GM21786 (cell line): Measurements from ENCODE around the gene TMEM101.
"Not testable (repeated sequence)": the region's sequence is repeated elsewhere in the genome, so short reads cannot be mapped to it uniquely, and the experiment has no call there.

Source experiments
- ATAC-seq: cut with Tn5 transposase; IDR thresholded peaks from one replicate; pipeline ENCODE4 v1.9.1; 2021; ENCODE audit not compliant: unreplicated experiment

The TMEM101 gene

GRCh38 chr17:44024271-44024663 lies 9.5 kb upstream of the TMEM101 start:
- no peak for ATAC-seq

DNA sequence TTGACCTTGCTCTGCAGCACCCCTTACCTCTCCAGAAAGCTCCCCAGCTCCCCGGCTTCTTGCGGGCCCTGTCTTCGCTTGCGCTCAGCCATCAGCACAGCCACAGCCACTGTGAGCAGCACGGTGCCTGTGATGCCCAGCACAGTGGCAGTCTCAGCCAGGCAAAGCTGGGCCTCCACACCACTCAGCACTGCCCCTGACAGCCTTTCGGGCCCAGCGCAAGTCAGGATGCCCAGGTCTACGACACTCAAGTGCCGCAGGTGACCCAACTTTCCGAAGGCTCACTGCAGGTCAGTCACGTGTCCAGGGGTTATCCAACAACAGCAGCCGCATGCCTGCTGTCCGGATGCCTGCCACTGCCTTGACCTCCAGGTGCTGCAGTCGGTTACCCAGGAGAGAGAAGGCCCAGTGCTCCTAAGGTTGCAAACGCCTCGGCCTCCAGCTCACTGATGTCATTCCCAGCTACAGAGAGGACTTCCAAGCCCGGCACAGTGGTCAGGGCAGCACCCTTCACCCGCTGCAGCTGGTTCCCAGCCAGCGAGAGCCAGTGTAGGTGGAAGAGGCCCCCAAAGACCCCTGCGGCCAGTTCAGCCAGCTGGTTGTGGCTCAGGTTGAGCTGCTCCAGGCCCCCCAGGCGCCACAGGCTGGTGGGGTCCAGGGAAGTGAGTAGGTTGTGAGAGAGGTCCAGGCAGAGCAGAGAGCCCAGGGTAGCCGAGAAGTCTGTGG lies 8.9 kb upstream of the TMEM101 start:
- ATAC-seq, result no peak

GRCh38 chr17:44022246-44022645 lies 7.5 kb upstream of the TMEM101 start:
- no peak for ATAC-seq

GRCh38 chr17:44021227-44021626 lies 6.5 kb upstream of the TMEM101 start:
- not testable (repeated sequence) for ATAC-seq

- ATAC-seq, result no peak
Observed at GRCh38 chr17:44014133-44014436, 678 bp downstream of the TMEM101 start.

DNA sequence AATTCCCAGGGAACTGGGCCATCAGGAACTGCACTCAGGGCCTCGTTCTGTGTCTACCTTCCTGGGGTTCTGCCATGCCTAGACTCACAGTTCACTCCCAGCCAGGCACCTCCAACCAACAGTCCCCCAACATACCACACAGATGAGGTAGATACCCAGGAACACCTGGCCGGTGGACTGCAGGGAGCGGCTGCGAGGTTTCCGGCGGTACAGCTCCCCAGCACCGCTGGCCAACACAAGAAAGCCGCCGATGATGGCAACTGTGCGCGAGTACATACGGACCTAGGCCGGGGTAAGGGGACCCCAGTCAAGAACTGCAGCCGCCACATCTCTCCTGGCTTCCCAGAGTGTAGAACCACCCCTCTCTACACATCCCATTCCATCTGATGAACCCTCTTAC lies 1.9 kb downstream of the TMEM101 start:
- ATAC-seq, result no peak

DNA sequence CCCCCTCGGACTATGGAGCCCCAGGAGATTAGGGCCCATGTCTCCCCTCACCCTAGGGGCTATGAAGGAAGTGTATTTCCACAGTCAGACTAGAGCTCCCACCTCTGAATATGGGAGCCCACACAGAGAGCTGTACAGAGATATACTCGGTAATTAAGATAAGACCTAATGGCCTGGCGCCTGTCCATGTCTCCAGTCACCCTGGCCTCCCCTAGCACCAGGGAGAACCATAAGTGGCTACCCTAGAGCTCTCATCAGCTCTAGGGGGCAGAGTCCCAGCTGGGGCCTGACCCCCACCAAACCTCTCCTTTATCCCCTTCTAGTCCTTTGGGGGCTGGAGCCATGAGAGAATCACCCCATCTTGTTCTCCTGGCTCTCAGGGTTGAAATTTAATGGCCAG lies 2.4 kb downstream of the TMEM101 start:
- ATAC-seq, result no peak

DNA sequence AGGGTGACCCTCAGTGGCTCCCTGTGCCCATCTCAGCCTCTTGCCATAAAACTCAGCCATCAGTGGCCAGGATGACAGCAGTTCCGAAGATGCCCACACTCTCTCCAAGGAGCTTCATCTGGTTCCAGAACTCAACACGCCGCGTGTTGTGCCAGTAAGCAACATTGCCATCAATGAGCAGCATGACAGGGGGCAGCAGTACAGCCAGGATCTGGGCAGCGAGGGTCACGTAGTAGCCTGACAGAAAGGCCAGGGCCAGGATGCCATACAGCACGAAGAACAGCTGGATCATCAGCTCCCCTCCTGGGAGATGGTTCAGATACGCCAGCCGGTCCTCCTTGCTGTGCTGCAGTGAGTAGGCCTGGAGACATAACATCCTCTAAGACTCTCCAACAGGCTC lies 2.9 kb downstream of the TMEM101 start:
- no peak for ATAC-seq

DNA sequence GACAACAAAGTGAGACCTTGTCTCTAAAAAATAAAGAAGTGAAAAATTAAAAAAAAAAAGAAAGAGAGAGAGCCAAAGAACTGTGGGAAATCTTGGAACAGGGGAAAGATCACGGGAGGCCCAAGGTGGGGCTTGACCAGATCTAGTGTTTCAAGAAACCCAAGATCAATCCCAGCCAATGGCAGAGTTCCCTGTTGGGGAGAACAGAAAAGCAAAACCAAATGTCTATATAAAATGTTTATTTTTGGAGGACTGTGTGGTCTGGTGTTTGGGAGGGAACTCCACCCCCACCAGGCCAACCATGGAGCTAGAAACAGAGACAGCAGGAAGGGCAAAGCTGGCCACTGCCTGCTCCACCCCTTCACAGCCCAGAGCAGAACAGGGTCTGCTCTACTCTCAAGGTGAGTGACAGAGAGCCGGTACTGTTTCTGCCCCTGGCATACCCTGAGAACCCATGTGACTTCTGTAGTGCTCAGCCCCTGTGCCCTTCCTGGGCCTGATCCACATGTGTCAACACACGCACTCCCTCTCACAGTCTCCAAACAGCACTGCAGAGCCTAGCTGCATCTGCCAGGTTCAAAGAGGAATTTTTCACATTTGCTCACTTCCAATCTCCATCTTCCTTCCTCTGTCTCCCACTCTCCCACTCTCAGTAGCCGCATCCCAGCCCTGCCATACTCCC lies 3.7 kb downstream of the TMEM101 start:
- ATAC-seq, result no peak

- ATAC-seq, result no peak
Observed at GRCh38 chr17:44008205-44008909, 6.4 kb downstream of the TMEM101 start.

GRCh38 chr17:44007346-44008204 lies 7.2 kb downstream of the TMEM101 start:
- peak; percentile 3 for ATAC-seq

GRCh38 chr17:44006598-44007345 lies 8.0 kb downstream of the TMEM101 start:
- ATAC-seq, result peak; percentile 64

DNA sequence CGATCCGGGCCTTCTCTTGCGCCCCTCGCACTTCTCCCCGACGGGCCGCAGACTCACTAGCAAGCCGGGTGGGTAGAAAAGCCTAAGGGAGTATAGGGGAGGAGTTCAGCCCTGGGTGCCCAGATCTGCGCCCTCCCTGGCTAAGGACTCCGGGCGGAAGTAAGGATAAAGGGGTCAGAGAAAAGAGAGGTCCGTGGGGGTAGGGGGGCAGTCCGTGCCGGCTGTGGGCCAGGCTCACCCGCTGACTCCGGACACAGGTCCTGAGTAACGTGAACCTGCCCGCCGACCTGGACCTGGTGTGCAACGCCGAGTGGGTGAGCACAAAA lies 8.5 kb downstream of the TMEM101 start:
- ATAC-seq, result no peak

GRCh38 chr17:44005527-44006271 lies 9.1 kb downstream of the TMEM101 start:
- no peak for ATAC-seq

DNA sequence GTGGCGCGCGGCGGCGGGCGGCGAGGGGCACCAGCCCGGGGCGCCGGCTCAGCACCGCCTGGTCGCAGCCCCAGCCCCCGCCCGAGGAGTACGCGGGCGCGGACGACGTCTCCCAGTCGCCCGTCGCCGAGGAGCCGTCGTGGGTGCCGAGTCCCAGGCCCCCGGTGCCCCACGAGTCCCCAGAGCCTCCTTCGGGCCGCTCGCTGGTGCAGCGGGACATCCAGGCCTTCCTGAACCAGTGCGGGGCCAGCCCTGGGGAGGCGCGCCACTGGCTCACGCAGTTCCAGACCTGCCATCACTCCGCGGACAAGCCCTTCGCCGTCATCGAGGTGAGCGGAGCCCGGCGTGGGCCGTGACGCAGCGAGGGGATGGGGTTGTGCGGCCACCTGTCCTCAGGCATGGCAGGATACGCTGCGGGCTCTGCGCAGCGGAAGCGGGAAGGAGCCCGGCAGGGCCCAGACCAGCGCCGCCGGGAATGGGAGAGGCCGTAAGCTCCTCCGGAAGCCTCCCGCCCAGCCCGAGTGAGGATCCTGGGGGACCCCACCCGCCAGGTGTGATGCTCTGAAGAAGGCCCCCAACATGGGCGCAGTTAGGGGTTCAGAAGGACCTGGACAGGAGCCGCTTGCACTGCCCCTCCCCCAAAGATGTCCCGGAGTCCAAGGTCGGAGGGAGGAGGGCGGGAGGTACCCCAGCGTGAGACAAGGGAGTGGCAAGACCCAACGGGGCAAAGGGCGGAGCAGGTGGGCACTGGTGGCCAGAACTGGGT lies 9.8 kb downstream of the TMEM101 start:
- no peak for ATAC-seq

DNA sequence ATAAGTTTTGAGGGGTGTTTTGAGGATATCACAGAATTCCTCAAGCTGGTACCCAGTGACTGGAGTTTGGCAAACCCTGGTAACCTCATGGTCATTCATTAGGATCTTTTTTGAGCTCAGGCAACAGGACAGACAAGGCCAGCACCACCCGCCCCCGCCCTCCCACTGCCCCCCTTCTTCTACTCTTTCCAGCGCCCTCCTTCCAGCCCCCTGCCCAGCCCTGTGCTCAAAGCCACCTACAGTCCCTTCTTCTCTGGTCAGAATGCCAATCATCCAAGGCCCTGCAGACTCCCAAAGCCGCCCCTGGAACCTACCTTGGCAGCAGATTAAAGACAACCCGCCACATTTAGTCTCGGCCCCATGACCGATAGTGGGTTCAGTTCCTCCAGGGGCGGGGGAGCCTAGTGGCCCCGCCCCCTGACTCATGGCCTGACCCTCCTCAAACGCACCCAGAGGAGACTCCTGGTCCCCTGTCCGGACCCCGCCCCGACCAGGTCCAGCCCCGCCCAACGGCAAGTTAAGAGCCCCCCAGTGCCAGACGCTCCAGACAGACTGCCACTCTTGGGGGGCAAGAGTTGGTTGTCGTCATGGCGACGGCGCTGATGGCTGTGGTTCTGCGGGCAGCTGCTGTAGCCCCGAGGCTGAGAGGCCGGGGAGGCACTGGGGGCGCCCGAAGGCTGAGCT lies 10.5 kb downstream of the TMEM101 start, which contains the start of gene NAGS:
Gene NAGS (plus strand): TSS at position 546 of the 684 bp plus-strand sequence. CDS start 42 bp downstream, at position 588.
- ATAC-seq, result no peak

DNA sequence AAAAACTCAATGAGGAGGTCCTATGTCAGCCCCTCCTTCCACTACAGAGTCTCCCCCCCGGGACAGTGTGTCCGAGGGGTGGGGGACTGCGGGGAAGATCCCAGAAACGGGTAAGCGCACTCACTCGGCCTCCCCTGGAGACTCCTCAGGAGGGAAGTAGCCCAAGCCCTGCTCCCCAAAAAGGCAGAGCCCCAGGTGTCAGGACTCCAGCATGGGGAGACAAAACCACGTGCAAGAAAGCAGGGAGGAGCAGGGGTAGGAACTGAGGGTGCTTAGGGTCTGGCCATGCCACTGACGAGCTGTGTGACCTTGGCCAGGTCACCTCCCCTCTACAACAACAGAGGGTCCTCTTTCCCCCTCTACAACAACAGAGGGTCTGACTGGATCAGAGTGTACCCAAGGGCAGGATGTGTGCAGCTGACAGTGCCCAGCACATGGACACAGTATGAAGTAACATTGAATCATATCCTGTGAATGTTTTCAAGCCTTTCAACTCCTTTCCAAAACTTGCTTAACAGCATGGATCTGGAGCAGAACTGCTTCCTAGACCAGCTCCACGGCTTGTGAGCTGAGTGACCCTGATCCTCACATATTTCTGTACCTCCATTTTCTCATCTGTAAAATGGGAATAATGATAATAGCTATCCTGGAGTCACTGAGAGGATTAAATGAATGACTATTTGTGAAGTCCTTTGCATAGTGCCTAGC lies 12.5 kb downstream of the TMEM101 start:
- ATAC-seq, result no peak

DNA sequence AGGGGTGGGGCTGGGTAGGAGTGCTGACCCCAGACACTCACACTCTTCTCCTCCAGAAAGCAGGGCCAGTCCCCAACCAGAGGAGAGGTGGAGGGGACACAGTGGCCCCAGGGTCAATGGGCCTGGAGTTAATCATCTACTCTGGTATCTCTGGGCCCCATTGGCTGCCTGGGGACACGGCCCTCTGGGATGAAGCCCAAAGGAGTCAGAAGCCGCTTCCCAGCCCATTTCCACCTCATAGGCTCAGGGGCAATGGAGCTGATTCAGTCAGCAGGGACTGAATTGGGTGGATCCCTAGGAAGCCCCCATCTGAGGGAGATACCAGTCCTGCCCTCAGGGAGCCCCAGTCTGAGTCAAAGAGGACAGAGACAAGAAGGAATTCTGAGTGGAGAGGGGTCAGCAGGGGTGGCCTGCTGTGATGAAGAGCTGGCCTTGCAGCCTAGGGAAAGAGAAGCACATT lies 13.3 kb downstream of the TMEM101 start:
- no peak for ATAC-seq
